Umbilical cord (tissue), 2 donors: ENCODE data around the gene PLCB4. TPM values are rescaled to one million over a fixed set of nuclear protein-coding genes. Genes with fewer than 3 reads are reported as not detected.

Experiments
- DNase-seq: peaks from one replicate; pipeline ENCODE4 v3.0.0-alpha.2; 2015; ENCODE audit warnings: low spot score
- total RNA-seq: library from RNA; depleted of rRNA; stranded (reverse); fragments of >200 nt; gene quantifications from one replicate; pipeline ENCODE4 v1.2.3, GENCODE V29; 2014; ENCODE audit warnings: low replicate concordance; ENCODE audit not compliant: insufficient read depth

The PLCB4 gene
- total RNA-seq, 1 donor from 2014 or later, result 7.2 TPM

DNA sequence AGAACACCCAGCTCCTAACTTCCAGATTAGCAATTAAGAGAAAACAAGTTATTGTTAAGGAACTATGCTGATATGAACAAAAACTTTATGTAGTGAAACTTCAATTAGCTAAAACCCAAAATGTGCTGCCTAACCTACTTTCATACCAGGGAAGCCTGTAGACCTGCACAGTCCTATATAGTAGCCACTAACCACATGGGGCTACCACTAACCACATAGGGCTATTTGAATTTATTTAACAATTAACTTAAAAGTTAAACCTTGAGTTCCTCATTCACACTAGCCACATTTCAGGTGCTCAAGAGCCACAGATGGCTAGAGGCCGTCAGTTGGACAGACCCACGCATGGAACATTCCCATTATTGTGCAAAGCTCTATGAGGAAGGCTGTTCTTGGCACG, 373.1 kb downstream of the PLCB4 start:
- DNase-seq, result no peak

DNA sequence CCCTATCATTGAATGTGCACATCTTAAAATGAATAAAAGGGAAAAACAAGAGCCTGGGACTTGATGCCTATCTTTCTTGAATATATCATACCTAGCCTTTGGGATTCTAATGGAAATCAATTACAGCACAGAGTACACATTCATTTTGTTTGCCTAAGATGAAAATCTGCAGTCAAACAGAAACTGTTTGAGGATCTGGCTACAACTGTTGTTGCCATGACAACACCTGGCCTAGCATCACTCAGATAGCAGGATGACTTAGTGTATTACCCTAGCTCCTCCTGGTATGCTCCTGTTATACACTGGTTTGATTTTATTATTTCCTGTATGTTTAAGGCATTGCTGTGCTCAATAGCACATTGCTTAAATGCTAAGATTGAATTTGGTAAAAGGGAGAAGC, 374.0 kb downstream of the PLCB4 start:
- peak; percentile 5 for DNase-seq

DNA sequence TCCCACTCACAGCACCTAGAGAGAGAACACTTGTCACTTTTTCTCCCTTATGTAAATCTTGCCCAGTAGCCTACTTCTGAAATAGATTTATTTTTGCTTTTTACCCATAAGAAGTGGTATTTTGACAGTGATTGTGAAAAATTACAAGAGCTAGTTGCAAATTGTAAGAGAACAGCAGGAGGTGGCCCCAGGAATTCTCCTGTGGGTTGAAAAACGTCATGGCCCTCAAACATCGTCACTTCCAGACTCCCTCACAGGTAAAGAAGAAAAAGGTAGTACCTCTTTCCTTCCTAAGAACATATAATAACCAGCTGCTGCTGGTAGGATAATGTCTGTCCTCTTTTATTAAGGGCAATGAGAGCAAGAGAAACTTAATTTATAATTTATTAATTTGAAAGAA, 376.0 kb downstream of the PLCB4 start:
- no peak for DNase-seq

DNA sequence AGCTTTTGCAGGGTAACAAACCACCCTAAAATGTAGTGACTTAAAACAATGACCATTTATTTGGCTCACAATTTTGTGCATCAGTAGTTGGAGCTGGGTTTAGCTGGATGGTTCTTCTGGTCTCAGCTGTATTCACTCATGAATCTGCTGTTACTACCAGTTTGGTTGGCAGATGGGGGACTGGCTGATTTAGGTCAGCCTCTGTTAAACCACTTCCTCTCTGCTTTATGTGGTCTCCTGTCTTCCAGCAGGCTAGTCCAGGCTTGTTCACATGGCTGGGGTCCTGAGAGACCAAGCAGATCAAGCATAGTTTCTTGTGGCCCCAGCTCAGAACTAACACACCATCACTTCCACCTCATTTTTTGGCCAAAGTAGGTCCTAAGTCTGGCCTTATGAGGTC, 378.3 kb downstream of the PLCB4 start:
- DNase-seq, result no peak

DNA sequence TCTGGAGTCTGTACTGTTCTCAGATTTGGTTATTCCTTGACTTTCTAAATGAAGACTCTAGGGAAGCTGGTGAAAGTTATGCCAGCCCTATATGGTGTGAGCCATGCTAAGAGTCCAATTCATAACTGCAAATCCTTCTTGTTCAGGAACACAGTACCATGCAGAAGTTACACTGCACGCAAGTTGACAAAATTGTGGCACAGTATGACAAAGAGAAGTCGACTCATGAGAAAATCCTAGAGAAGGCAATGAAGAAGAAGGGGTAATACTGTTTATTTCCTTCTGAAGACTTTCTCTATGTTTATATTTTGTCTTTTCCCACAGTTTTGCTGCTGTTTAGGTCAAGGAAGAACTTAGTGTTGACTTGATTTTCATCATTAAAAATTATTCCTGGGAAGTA, 384.3 kb downstream of the PLCB4 start:
- DNase-seq, result no peak

DNA sequence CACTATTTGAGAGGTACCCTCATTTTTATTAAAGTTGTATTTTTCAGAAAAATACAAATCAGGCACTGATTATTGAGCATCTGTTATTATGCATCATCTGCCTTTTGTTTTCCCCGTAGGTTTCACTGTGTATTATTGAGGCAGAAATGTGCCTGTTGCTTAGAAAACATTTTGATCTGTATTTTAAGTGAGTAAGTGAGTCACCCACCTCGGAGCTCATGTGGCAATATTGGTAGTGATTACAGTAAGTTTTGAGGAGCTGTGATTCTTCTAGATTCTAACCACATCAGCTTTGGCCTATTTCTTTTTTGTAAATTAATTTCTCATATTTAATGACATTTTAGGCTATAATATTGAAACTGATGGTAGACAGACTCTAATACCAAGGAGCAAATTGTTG, 385.9 kb downstream of the PLCB4 start:
- DNase-seq, result no peak

DNA sequence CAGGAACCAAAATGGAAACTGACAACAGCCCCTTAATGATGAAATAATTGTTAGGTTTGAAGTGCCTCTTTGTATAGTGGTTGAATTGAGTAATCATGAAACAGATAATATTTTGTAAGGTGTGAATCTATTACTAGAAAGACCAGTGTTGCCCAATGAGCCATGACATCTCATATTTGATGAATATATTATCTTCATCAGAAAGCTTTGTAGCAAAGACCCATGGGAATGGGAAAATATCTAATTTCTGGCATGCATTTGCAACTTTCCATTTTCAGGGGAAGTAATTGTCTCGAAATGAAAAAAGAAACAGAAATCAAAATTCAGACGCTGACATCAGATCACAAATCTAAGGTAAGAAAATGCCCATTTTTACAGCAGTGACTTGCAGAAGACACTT, 388.2 kb downstream of the PLCB4 start:
- DNase-seq, result no peak

DNA sequence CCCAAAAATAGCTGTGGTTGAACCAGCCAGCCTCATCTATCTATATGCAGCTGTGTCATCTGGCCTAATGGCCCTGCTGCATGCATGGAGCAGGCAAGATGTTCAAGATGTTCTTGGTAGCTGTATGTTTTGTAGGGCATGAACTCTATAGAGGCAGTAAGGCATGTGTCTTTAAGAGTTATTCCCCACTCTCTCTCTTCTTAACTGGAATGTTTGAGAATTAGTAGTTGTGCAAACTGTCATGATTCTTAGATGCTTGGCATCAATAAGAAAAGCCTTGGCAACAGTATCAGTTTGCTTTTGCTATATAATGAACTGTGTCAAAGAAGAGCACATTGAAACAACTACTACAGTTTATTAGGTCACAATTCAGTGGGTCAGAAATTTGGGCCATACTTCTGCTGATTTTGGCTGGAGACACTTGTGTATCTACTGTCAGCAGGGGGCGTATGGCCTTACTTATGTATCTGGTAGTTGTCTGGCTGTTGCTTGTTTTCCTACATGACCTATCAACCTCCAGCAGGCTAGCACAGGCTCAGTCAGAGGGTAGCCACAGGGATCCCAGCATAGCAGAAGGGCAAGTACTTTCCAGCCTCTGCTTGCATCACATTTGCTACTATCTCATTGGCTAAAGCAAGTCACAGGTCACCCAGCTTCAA, 389.4 kb downstream of the PLCB4 start:
- DNase-seq, result no peak

DNA sequence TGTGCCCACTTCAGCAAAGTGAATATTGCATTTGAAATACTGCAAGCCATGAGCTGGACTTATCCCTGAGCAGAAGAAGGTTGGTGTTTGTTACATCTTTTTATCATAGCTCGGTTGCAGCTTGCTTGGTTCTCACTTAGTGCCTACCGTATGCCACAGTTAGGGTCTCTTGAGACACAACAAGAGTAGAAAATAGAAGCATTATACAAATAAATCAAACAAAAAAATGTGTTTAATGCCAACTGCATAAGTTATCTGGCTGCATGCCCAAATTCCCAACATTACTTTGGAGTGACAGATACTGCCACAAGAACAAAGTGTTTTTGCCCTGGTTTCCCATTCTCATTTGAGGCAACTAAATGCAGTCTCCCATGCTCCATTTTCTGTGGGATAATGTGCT, 391.6 kb downstream of the PLCB4 start:
- DNase-seq, result peak; percentile 37

DNA sequence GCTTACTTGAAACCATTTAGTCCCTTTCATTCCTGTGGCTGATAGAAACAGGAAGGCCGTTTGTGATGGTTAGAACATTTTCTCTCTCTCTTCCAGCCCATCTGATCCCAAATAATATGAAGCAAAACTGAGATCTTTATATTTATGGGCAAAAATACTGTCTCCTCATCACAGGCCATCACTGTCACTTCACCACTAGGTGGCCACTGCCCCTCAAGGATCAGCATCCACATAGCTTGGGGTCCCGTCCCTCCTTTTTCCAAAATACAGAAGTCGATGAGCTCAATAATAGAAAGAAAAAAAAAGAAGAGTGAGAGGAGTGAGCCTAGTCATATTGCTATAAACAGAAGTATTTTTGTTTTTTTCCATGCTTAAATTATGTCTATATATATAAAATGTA, 399.1 kb downstream of the PLCB4 start:
- DNase-seq, result no peak

DNA sequence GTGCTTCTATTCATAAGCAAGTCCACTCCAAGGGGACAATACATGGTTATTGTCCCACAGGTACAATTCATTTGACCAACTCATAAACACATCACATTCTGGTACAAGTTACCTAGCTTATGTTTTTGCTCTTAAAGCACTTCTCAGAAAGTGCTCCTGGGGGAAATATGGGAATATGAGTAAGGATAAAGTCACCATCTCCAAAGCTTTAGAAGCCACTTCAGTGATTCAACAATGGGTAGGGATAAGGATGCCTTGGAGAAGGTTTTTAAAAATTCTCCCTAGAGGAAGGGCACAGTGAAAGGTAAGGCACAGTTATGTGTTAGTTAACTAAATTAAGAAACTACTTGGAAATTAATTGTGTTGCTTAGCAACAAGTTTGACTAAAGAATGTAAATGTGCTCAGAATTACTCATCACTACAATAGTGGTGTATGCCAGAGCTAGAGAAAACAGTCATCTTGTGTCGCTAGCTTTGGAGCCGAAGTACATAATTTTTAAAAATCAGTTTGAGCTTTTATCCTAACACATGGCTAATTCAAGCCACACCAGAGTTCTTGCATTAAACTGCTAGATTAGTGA, 406.0 kb downstream of the PLCB4 start:
- no peak for DNase-seq

DNA sequence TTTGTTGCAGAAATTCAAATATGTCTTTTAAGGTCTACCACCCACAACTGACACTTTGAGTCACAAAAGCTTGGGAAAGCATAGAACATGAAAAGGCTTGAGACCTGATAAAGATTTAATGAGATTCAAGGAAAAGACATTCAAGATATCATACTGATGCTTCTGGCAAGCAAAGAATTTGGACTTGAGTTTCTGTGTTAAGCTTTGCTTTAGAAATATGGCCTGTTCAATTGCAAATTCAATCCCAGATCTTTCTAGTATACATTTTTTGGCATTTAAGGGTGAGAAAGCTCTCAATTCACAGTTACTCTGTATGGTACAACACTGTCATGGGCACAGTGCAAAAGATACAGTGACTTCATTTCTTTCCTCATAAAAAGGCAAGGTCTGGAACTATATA, 406.6 kb downstream of the PLCB4 start:
- no peak for DNase-seq

DNA sequence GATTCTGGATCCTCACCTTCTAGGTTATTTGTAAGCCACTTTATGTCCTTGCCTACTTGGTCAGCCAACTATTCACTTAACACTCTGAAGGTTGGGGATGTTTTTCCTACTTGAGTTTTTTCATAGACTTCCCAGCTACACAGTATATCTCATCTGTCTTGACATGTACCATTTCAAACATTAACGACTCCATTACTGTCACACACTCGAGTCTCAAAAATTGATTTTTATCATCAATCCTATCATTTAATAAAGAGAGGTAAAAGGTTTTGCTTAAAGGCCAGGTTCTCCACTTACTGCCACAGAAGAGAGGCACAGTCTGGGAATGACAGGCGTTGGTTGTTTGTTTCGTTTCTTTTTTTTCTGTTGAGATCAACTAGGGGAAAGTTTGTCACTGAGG, 407.3 kb downstream of the PLCB4 start:
- no peak for DNase-seq

DNA sequence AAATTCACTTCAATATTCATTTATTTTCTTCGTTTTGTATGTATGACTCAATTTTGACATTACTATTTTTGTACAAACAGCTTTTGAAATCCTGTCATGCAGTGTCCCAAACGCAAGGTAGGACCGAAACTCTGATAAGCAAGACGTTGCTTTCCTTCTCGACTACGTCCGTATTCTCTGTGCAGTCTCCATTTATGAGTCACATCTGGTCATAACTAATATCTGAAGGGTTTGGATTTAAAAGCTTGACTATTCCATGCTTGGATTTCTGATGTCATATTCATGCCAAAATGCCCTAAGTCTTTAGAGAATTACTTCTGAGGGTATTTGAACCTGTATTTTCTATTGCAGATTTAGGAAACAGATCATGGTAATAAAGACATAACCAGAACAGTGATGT, 407.8 kb downstream of the PLCB4 start:
- DNase-seq, result no peak

DNA sequence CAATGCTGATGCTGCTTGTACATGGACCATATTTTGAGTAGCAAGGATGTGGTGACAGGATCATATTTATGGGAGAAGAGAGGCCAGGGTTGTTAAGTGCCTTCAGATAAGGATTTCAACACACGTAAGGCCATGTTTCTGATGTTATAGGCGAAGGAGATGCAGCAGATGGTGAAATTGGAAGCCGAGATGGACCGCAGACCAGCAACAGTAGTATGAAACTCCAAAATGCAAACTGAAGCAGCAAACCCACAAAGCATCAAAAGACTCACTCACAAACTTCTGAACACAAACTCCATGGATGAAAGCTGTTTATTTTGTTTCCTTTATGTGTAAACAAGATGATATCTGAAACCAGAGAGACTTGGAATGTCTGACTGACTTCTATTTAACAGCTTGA, 409.9 kb downstream of the PLCB4 start:
- no peak for DNase-seq

DNA sequence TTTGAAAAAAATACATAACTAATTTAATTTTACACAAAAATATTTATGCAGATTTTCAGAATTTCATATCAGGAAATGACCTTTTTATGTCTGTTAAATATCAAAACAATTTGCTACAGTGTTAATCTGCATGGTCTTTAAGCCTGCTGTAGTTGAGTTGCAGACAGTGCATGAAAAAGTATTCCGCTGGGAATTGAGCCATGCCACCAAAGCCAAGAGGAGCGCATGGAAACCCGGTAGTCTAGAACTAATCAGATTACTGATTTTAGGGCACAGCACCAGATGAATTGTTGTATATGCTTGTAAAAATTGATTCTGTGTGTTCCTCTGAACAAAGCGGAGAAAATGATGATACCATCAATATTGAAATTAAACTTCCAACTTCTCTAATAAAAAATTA, 411.2 kb downstream of the PLCB4 start:
- DNase-seq, result no peak

DNA sequence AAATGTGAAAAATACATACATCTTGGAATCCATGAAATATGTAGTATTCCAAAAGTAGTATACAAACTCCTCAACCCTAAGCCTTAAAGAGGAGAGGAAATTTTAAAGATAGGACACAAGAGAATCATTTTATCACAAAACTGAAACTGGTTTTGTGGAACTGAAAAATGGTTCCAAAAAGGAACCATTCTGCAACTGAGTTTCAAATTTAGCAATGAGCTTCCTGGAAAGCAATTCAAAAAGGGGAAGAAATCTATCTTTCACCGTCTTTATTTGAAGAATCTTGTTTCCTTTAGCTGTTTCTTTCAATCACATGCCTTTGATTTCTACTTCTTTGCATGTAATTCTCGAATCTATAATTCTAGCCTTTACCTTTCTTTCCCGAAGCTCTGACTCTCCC, 413.3 kb downstream of the PLCB4 start:
- DNase-seq, result no peak

DNA sequence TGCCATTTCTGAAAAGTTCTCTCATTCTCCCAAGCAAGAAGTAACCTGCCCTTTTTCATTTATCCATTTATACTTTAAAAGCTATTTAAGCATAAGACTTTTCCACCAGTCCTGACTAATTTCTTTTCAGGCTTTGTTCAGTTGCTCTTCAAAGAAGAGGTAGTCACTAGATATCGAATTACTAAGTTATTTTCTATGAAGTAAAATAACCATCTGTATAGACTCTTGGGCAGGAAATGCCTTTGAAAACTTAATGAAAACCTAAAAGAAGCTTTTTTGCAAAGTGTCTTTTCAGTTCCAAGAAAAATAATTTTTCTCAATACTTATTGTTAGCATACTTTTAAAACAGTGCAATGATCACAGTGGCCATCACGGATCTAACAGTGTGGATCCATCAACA, 414.2 kb downstream of the PLCB4 start:
- DNase-seq, result no peak

DNA sequence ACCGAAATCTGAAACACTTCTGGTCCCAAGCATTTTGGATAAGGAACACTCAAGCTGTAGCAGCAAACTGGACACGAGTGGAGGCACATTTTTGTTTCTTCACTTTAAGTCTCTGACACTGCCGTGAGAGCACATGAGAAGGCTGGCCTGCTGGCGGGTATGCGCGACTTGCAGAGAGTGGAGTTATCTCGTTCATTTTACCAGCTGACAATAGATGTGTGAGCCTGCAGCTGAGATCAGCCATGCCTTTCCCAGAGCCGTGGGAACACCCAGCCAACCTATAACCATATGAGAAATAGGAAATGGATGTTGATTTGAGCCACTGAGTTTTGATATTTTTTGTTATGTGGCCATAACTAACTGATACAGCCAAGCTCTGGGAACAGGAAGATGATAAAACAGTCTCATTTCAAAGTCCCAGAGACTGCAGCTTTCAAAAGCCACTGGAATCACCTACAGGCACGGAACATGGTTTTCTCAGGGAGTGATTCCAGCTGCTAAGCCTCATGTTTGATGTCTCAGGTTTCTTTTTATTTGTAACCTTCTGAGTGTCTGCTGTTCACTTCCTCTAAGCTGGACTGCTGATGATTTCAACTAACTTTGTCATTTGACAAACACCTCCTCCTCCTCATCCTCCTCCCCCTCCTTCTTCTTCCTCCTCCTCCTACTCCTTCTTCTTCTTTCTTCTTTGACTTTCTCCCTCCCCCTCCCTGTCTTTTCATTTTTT, 416.9 kb downstream of the PLCB4 start:
- no peak for DNase-seq

DNA sequence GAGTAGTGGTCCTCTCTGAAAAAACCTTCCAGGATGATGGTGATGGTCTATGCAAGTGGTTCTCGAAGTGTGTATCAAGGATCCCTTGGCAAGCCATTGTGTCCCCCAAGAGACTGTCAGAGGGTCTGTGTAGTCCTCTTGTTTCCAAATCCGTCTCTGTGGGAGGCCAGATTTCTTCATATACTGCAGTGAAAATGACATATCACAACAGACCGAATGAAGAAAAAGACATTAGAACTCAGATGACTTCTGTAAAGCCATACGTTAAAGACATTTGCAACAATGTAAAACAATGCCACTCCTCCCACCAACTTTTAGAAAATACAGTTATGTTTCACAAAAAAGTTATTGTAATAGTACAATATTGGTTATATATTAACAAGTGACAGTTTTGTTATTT, 418.3 kb downstream of the PLCB4 start:
- DNase-seq, result no peak

DNA sequence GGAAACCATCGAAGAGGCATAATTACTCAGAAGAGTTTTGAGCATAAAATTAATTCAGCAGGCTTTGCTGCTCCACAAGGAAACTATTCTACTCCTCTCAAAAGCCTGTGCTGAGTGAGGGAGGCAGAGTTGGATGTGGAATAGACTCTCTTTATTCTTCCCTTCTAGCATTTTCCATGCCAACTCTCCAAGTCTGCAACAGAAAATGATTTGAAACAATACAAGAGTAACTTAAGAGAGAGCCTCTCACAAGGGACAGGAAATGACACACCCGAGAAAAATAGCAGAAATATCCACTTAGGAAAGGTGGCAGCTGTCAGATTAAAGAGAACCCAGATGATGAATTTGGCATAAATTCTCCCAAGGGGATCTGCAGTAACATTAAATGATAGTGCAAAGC, 419.2 kb downstream of the PLCB4 start:
- DNase-seq, result no peak

DNA sequence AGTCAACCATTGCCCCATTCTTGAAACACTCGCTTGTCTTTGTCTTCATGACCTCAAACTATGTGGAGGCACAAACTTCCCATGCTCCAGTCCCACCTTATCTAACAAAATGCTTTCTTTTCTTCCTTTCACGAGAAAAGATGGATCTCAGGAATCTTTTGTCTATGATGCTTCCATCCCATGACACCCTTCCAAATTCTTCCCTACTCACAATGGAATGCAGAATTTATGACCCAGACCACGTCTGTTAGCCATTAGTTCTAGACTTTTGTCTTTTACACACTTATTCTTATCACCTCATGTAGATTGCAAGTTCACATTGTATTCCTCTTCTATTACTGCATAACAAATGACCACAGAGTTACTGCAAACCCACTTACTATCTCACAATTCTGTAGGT, 421.3 kb downstream of the PLCB4 start:
- no peak for DNase-seq

DNA sequence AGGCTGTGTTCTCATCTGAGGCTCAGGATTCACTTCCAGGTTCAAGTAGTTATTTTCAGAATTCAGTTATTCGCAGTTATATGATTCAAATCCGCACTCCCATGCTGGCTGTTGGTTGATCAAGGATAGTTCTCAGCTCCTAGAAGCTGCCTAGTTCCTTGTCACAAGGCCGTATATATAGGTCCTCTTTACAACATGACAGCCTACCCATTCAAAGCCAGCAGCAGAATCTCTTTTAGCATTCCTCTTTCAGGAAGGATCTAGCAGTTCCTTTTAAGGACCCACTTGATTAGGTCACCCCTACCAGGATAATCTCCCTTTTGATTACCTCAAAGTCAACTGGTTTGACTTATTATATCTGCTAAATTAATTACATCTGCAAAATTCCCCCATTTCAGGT, 421.7 kb downstream of the PLCB4 start:
- DNase-seq, result no peak
